ENCODE measurements around the gene EPHB6. TPM values are rescaled to one million over a fixed set of nuclear protein-coding genes. Genes with fewer than 3 reads are reported as not detected.

The EPHB6 gene
- total RNA-seq, 1 experiment from 2014 or later, result 12.6 TPM

DNA sequence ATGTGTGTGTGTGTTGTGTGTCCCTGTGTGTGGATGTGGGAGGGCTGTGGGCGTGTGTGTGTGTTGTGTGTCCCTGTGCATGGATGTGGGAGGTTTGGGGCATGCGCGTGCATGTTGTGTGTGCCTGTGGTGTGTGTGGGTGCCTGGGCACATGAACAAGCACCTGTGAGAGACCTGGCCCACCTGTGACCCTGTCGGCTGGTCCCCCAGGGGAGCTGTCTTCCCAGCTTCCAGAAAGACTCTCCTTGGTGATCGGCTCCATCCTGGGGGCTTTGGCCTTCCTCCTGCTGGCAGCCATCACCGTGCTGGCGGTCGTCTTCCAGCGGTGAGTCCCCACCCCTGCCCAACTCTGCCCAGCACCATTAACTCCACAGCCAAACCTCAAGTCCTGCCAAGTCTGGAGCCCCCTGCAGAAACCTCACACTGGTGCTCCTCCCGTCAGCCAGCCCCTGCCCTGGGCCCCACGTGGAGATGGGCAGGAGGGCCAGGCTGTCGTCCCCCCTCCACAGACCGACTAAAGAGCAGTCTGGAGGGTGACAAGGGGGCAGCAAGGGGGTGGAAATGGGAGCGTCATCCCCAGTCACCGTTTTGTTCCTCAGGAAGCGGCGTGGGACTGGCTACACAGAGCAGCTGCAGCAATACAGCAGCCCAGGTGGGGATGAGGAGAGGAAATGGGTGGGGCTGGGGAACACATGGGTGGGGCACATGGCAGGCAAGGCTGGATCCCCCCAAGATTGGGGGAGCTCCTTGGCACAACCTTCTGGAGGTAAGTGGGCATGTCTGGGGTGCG lies 12.7 kb downstream of the EPHB6 start:
- H4K20me1 ChIP-seq (ENCODE audit: insufficient read depth), result no peaks in the 10 kb centered on the region
- H3K9me3 ChIP-seq (ENCODE audit: control insufficient read depth in 1 of 2, insufficient read depth in 1 of 2, low read depth in 1 of 2, low read length in 2 of 2), result no peaks in the 10 kb centered on the region
- H3K4me1 ChIP-seq (ENCODE audit: control insufficient read depth in 1 of 2, insufficient read depth in 2 of 2, low read length in 2 of 2), result no peaks in the 10 kb centered on the region
- H3K27me3 ChIP-seq (ENCODE audit: insufficient read depth, low read length), result no peaks in the 10 kb centered on the region
- no peak overlapping the region for H2AFZ ChIP-seq (ENCODE audit: low read depth, low read length, poor library complexity, severe bottlenecking)
- H3K9ac ChIP-seq (ENCODE audit: low read length), result no peak overlapping the region
- POLR2A ChIA-PET, result no interaction called here
- no TSS peak for BruUV-seq (replicated peaks)
- no peak for TF ChIP-seq RAD21 (IDR thresholded peaks at IDR 0.05; ENCODE audit: low read depth)
- no peak for TF ChIP-seq SIN3A (IDR thresholded peaks at IDR 0.05; ENCODE audit: low read depth)
- no peak for TF ChIP-seq FOSL1 (IDR thresholded peaks at IDR 0.05; ENCODE audit: low read depth)
- no peak for TF ChIP-seq ELF1 (IDR thresholded peaks at IDR 0.05; ENCODE audit: borderline replicate concordance, low read depth)
- TF ChIP-seq POLR2AphosphoS5 (IDR thresholded peaks at IDR 0.05; ENCODE audit: low read depth, low read length), result no peak
- TF ChIP-seq SRF (IDR thresholded peaks at IDR 0.05; ENCODE audit: low read depth), result no peak
- no peak overlapping the region for H3K4me3 ChIP-seq (replicated peaks in 1 of 2; ENCODE audit: low read depth in 1 of 2, low read length in 2 of 2)
- H3K36me3 ChIP-seq (ENCODE audit: control insufficient read depth in 1 of 2, insufficient read depth in 2 of 2, low read length in 2 of 2), result no peaks in the 10 kb centered on the region
- no peaks in the 10 kb centered on the region for H3K79me2 ChIP-seq (ENCODE audit: insufficient read depth, low read length)
- RAD21 ChIA-PET (ENCODE audit: low non-redundant PET in 1 of 2, low total read pairs in 2 of 2, uncharacterized antibody in 2 of 2, unreplicated experiment in 2 of 2), result no interaction called here
- ATAC-seq (no peak), DNase-seq (ENCODE audit: low read depth, low spot score) (no peak)
- no peaks in the 10 kb centered on the region for H3K9me2 ChIP-seq (ENCODE audit: insufficient read depth)
- H3K27ac ChIP-seq (ENCODE audit: low read depth, low read length), result no peak overlapping the region
- H3K4me2 ChIP-seq (ENCODE audit: low read length), result no peak overlapping the region
- CTCF ChIA-PET, result interaction anchor here (1.2 to 2.2 kb wide), 2 partner anchors 14 to 236 kb away, joined by 3 to 13 read pairs; no protein-coding TSS in a partner anchor
- intact Hi-C loops (cut with micrococcal nuclease), result no loop called here

- no peaks in the 10 kb centered on the region for H4K20me1 ChIP-seq (ENCODE audit: insufficient read depth)
- H3K9ac ChIP-seq (ENCODE audit: low read length), result no peak overlapping the region
- no peaks in the 10 kb centered on the region for H3K79me2 ChIP-seq (ENCODE audit: insufficient read depth, low read length)
- CTCF ChIA-PET, result interaction anchor here (1.2 kb wide), 1 partner anchor 14 kb away, joined by 3 read pairs; no protein-coding TSS in a partner anchor
- RAD21 ChIA-PET (ENCODE audit: low non-redundant PET in 1 of 2, low total read pairs in 2 of 2, uncharacterized antibody in 2 of 2, unreplicated experiment in 2 of 2), result no interaction called here
- no peak overlapping the region for H3K4me2 ChIP-seq (ENCODE audit: low read length)
- DNase-seq (ENCODE audit: low read depth, low spot score), result no peak
- no peak overlapping the region for H3K27ac ChIP-seq (ENCODE audit: low read depth, low read length)
- no peak overlapping the region for H3K4me3 ChIP-seq (replicated peaks in 1 of 2; ENCODE audit: low read depth in 1 of 2, low read length in 2 of 2)
- H3K4me1 ChIP-seq (ENCODE audit: control insufficient read depth in 1 of 2, insufficient read depth in 2 of 2, low read length in 2 of 2), result no peaks in the 10 kb centered on the region
- H2AFZ ChIP-seq (ENCODE audit: low read depth, low read length, poor library complexity, severe bottlenecking), result no peak overlapping the region
- H3K9me2 ChIP-seq (ENCODE audit: insufficient read depth), result no peaks in the 10 kb centered on the region
- no peaks in the 10 kb centered on the region for H3K36me3 ChIP-seq (ENCODE audit: control insufficient read depth in 1 of 2, insufficient read depth in 2 of 2, low read length in 2 of 2)
- intact Hi-C loops (cut with micrococcal nuclease), result no loop called here
- no peaks in the 10 kb centered on the region for H3K9me3 ChIP-seq (ENCODE audit: control insufficient read depth in 1 of 2, insufficient read depth in 1 of 2, low read depth in 1 of 2, low read length in 2 of 2)
- no peak for ATAC-seq
- BruUV-seq (replicated peaks), result no TSS peak
- H3K27me3 ChIP-seq (ENCODE audit: insufficient read depth, low read length), result no peaks in the 10 kb centered on the region
- POLR2A ChIA-PET, result no interaction called here
- TF ChIP-seq TCF7L2 (IDR thresholded peaks at IDR 0.05; ENCODE audit: borderline replicate concordance, extremely low read depth, insufficient read depth, insufficient read length) (no peak), CTCF (IDR thresholded peaks at IDR 0.05 in 2 of 3, conservative IDR thresholded peaks at IDR 0.05 in 1 of 3; ENCODE audit: borderline replicate concordance in 1 of 3, insufficient read depth in 1 of 3, low read depth in 2 of 3, low read length in 2 of 3) (no peak), REST (IDR thresholded peaks at IDR 0.05; ENCODE audit: low read depth) (no peak), FOSL1 (IDR thresholded peaks at IDR 0.05; ENCODE audit: low read depth) (no peak), EZH2 (IDR thresholded peaks at IDR 0.05) (no peak)
Measured at GRCh38 chr7:142868188-142868985, 13.5 kb downstream of the EPHB6 start.
